GM10248 (cell line): ENCODE measurements around the gene ULK4.

Experiments
- CTCF ChIA-PET: fragments of 300-600 bp; sonication (Branson Sonifier 250); formaldehyde crosslinking; extraction: SDS; loops from one replicate; lab custom pipeline; 2021; ENCODE audit warnings: antibody characterized with exemption; lab: Yijun Ruan, JAX
- POLR2A ChIA-PET: fragments of 350-650 bp; sonication (Branson Sonifier 250); formaldehyde crosslinking; extraction: SDS; loops from one replicate; lab custom pipeline; 2020; ENCODE audit warnings: antibody characterized with exemption; lab: Yijun Ruan, JAX
- DNase-seq: peaks from one replicate; pipeline ENCODE4 v3.0.0; 2012; ENCODE audit errors: extremely low spot score
- TF ChIP-seq, protein P1 (sequence below): IDR thresholded peaks from 2 replicates; pipeline ENCODE4 v1.5.1; 2012; ENCODE audit warnings: mild to moderate bottlenecking, low read depth; ENCODE audit errors: extremely low read depth, missing control alignments, control extremely low read depth

The ULK4 gene

GRCh38 chr3:41251593-41251992, 710.3 kb downstream of the ULK4 start:
- TF ChIP-seq, protein P1, sequence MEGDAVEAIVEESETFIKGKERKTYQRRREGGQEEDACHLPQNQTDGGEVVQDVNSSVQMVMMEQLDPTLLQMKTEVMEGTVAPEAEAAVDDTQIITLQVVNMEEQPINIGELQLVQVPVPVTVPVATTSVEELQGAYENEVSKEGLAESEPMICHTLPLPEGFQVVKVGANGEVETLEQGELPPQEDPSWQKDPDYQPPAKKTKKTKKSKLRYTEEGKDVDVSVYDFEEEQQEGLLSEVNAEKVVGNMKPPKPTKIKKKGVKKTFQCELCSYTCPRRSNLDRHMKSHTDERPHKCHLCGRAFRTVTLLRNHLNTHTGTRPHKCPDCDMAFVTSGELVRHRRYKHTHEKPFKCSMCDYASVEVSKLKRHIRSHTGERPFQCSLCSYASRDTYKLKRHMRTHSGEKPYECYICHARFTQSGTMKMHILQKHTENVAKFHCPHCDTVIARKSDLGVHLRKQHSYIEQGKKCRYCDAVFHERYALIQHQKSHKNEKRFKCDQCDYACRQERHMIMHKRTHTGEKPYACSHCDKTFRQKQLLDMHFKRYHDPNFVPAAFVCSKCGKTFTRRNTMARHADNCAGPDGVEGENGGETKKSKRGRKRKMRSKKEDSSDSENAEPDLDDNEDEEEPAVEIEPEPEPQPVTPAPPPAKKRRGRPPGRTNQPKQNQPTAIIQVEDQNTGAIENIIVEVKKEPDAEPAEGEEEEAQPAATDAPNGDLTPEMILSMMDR: no peak
- DNase-seq: no peak
- POLR2A ChIA-PET: no interaction called here
- CTCF ChIA-PET: interaction anchor here (1.0 to 1.1 kb wide), 2 partner anchors 11 to 12 kb away, joined by 3 to 4 read pairs; no protein-coding TSS in a partner anchor

GRCh38 chr3:41250825-41251224, 711.1 kb downstream of the ULK4 start:
- DNase-seq: no peak
- POLR2A ChIA-PET: no interaction called here
- CTCF ChIA-PET: interaction anchor here (1.0 to 1.2 kb wide), 3 partner anchors 11 to 17 kb away, joined by 3 to 5 read pairs (median 4); no protein-coding TSS in a partner anchor
- TF ChIP-seq, protein P1: no peak

- DNase-seq: no peak
- POLR2A ChIA-PET: no interaction called here
- CTCF ChIA-PET: no interaction called here
- TF ChIP-seq, protein P1: no peak
Observed at GRCh38 chr3:41249318-41249717, 712.6 kb downstream of the ULK4 start.

GRCh38 chr3:41248525-41248924, 713.4 kb downstream of the ULK4 start:
- no peak for DNase-seq
- ChIA-PET POLR2A (no interaction called here), CTCF (interaction anchor here (1.3 kb wide), 1 partner anchor 14 kb away, joined by 4 read pairs; no protein-coding TSS in a partner anchor)
- TF ChIP-seq, protein P1: no peak

DNA sequence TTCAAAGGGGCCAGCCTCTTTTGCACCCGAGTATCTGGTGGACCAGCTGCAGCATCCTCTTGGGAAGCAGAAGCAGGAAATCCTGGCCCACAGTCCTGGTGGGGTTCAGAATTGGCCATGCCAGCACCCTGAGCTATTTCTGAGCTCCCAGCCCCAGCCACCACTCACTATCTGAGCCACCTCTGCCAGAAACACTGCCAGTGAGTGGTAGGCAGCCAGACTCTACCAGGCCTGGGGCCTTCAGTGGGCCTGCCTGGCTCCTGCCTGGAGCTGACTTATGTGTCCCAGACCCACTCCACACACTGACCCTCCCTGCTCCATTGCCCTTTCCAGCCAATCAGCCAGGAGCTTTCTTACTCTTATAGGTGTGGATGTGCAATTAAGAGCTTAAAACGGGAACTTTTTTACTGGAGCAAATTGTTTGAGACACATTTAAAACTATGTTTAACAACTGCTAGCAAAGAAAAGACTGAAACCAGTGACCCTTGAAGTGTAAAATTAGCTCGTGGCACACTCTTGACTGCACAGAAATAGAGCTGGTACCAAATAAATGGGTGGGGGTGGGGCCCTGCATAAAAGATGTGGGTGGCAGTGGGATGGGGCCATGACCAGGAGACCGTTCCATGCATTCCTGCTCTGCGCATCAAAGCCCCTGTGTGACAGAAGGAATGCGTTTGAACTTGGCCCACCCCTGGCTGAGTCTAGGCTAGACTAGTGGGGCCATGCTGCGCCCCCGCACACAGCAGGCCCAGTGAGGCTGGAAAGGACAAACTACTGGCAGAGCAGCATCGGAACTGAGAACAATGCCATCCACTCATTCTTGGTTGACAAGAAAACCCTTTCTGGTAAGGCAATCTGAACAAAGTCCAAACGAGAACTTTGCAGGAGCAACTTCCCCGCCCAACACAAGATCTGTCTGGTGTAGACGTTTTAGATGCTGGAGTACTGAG, 714.6 kb downstream of the ULK4 start:
- TF ChIP-seq, protein P1: no peak
- CTCF ChIA-PET: interaction anchor here (1.0 to 1.4 kb wide), 5 partner anchors 11 to 667 kb away, joined by 3 to 4 read pairs (median 3); no protein-coding TSS in a partner anchor
- DNase-seq: no peak
- POLR2A ChIA-PET: no interaction called here

DNA sequence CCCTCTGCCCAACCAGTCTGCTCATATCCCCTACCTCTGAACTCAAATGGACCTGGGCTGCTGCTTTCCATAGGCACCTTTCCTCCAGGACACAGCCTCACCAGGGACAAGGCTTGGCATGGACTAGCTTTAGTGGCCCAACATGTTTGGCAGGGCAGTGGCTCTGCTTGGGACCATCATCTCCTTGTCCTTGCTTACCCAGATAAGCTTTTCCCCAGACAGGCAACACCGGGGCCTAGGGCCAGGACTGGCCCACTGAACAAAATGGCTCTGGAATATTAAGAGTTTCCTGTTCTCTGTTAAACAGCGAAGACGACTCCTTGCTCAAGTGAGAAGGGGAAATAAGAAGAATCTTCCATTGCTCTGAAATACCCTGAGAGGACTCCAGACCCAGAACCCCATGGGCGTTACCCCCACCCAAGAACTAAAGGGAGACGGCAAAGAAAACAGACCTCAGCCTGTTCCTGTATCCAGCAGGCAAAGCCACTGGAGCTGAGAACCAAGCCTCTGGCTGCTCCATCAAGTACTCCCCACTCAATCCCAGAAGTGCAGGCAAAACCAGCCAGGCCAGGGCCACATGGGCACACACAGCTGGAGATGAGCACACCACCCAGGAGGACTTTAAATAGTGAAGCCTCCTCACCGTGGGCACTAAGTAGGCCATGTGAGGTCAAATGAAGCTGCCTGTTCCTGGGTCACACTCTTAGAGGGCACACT, 717.1 kb downstream of the ULK4 start:
- POLR2A ChIA-PET: no interaction called here
- DNase-seq: no peak
- CTCF ChIA-PET: interaction anchor here (1.0 to 4.2 kb wide), 7 partner anchors 9 to 660 kb away, joined by 3 to 19 read pairs (median 3); no protein-coding TSS in a partner anchor
- TF ChIP-seq, protein P1: no peak
